Measurements from ENCODE around the gene AKAP11. TPM values are rescaled to one million over a fixed set of nuclear protein-coding genes. Genes with fewer than 3 reads are reported as not detected.

AKAP11 gene
- total RNA-seq, 4 donors from 2014 or later: 15.8 to 34.4 (median 20.7) TPM

- TF ChIP-seq, protein P1, sequence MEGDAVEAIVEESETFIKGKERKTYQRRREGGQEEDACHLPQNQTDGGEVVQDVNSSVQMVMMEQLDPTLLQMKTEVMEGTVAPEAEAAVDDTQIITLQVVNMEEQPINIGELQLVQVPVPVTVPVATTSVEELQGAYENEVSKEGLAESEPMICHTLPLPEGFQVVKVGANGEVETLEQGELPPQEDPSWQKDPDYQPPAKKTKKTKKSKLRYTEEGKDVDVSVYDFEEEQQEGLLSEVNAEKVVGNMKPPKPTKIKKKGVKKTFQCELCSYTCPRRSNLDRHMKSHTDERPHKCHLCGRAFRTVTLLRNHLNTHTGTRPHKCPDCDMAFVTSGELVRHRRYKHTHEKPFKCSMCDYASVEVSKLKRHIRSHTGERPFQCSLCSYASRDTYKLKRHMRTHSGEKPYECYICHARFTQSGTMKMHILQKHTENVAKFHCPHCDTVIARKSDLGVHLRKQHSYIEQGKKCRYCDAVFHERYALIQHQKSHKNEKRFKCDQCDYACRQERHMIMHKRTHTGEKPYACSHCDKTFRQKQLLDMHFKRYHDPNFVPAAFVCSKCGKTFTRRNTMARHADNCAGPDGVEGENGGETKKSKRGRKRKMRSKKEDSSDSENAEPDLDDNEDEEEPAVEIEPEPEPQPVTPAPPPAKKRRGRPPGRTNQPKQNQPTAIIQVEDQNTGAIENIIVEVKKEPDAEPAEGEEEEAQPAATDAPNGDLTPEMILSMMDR (IDR thresholded peaks at IDR 0.05): no peak
- TF ChIP-seq POLR2AphosphoS5 (IDR thresholded peaks at IDR 0.05): no peak
- no peak for TF ChIP-seq POLR2A (IDR thresholded peaks at IDR 0.05)
- TF ChIP-seq EP300 (IDR thresholded peaks at IDR 0.05): no peak
- Histone ChIP-seq H3K27ac (no peak overlapping the region), H3K27me3 (no peaks in the 10 kb centered on the region), H3K9me3 (no peaks in the 10 kb centered on the region), H3K36me3 (no peaks in the 10 kb centered on the region), H3K4me1 (no peaks in the 10 kb centered on the region), H3K4me3 (no peak overlapping the region)
- no peak for DNase-seq (ENCODE audit: low spot score in 2 of 2)
- WGBS: 50% methylated on average over 5 of the region's 5 CpGs
Observed at GRCh38 chr13:42255886-42256285, 16.1 kb upstream of the AKAP11 start.

- H3K36me3 ChIP-seq: no peaks in the 10 kb centered on the region
- H3K9me3 ChIP-seq: no peaks in the 10 kb centered on the region
- TF ChIP-seq, protein P1 (IDR thresholded peaks at IDR 0.05): no peak
- TF ChIP-seq POLR2A (IDR thresholded peaks at IDR 0.05) (no peak), EP300 (IDR thresholded peaks at IDR 0.05) (no peak), POLR2AphosphoS5 (IDR thresholded peaks at IDR 0.05) (no peak)
- H3K27ac ChIP-seq: no peak overlapping the region
- WGBS: 79% methylated on average over 5 of the region's 5 CpGs
- H3K27me3 ChIP-seq: no peaks in the 10 kb centered on the region
- no peak for DNase-seq (ENCODE audit: low spot score in 2 of 2)
- H3K4me3 ChIP-seq: no peak overlapping the region
- H3K4me1 ChIP-seq: no peaks in the 10 kb centered on the region
Observed at GRCh38 chr13:42258747-42259146, 13.2 kb upstream of the AKAP11 start.

GRCh38 chr13:42259515-42259914 lies 12.4 kb upstream of the AKAP11 start:
- 80% methylated on average over 4 of the region's 4 CpGs for WGBS
- Histone ChIP-seq H3K9me3 (no peaks in the 10 kb centered on the region), H3K27me3 (no peaks in the 10 kb centered on the region), H3K4me1 (no peaks in the 10 kb centered on the region), H3K27ac (no peak overlapping the region), H3K36me3 (no peaks in the 10 kb centered on the region), H3K4me3 (no peak overlapping the region)
- no peak for DNase-seq (ENCODE audit: low spot score in 2 of 2)
- TF ChIP-seq EP300 (IDR thresholded peaks at IDR 0.05): no peak
- TF ChIP-seq POLR2AphosphoS5 (IDR thresholded peaks at IDR 0.05): no peak
- no peak for TF ChIP-seq POLR2A (IDR thresholded peaks at IDR 0.05)
- TF ChIP-seq, protein P1 (IDR thresholded peaks at IDR 0.05): no peak

GRCh38 chr13:42260903-42261654 lies 10.9 kb upstream of the AKAP11 start:
- no peak for DNase-seq (ENCODE audit: low spot score in 2 of 2)
- H3K4me3 ChIP-seq: no peak overlapping the region
- no peaks in the 10 kb centered on the region for H3K27me3 ChIP-seq
- WGBS: 83% methylated on average over 8 of the region's 8 CpGs
- no peaks in the 10 kb centered on the region for H3K9me3 ChIP-seq
- no peaks in the 10 kb centered on the region for H3K36me3 ChIP-seq
- no peak overlapping the region for H3K27ac ChIP-seq
- H3K4me1 ChIP-seq: no peaks in the 10 kb centered on the region
- no peak for TF ChIP-seq POLR2AphosphoS5 (IDR thresholded peaks at IDR 0.05)

DNA sequence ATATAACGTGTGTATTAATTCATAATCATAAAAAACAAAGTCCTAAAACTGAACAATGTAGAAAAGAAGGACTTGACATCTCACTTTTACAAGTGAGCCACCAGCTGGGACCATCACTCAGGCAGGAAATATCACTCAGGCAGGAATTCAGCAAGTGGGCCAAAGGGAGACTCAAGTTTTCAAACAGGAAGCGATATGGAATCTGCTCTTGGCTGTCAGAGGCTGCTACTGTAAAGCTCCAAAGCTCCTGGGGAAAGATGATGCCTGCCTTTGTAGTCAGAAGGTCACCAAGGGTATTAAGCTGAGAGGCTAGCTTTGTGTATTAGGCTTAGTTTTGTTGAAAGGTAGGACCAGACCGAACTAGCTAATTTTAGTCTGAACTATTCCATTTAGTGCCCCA lies 5.5 kb upstream of the AKAP11 start:
- no peak for TF ChIP-seq POLR2A (IDR thresholded peaks at IDR 0.05)
- no peak for TF ChIP-seq EP300 (IDR thresholded peaks at IDR 0.05)
- no peak for TF ChIP-seq POLR2AphosphoS5 (IDR thresholded peaks at IDR 0.05)
- TF ChIP-seq, protein P1 (IDR thresholded peaks at IDR 0.05): no peak
- H3K36me3 ChIP-seq: no peaks in the 10 kb centered on the region
- H3K27me3 ChIP-seq: no peaks in the 10 kb centered on the region
- peaks cover 6% of the 10 kb centered on the region for H3K4me1 ChIP-seq
- no peak overlapping the region for H3K4me3 ChIP-seq
- no peaks in the 10 kb centered on the region for H3K9me3 ChIP-seq
- 53% methylated on average over 3 of the region's 3 CpGs for WGBS
- no peak overlapping the region for H3K27ac ChIP-seq
- DNase-seq (ENCODE audit: low spot score in 2 of 2): no peak
